Measurements from ENCODE around the gene HSPBAP1.
"Not testable (repeated sequence)": the region's sequence is repeated elsewhere in the genome, so short reads cannot be mapped to it uniquely, and the experiment has no call there.

Gene HSPBAP1

GRCh38 chr3:122785231-122785630 lies 8.4 kb downstream of the HSPBAP1 start:
- DNase-seq (ENCODE audit: low spot score) = no peak

GRCh38 chr3:122784436-122784835 lies 9.2 kb downstream of the HSPBAP1 start:
- DNase-seq (ENCODE audit: low spot score) = peak; percentile 25

- DNase-seq (ENCODE audit: low spot score) = no peak
Measured at GRCh38 chr3:122782804-122783203, 10.8 kb downstream of the HSPBAP1 start.

GRCh38 chr3:122777563-122777962 lies 16.1 kb downstream of the HSPBAP1 start:
- DNase-seq (ENCODE audit: low spot score) = no peak

GRCh38 chr3:122776675-122777468 lies 16.8 kb downstream of the HSPBAP1 start:
- DNase-seq (ENCODE audit: low spot score) = no peak

- DNase-seq (ENCODE audit: low spot score) = no peak
Measured at GRCh38 chr3:122774564-122774963, 19.1 kb downstream of the HSPBAP1 start.

DNA sequence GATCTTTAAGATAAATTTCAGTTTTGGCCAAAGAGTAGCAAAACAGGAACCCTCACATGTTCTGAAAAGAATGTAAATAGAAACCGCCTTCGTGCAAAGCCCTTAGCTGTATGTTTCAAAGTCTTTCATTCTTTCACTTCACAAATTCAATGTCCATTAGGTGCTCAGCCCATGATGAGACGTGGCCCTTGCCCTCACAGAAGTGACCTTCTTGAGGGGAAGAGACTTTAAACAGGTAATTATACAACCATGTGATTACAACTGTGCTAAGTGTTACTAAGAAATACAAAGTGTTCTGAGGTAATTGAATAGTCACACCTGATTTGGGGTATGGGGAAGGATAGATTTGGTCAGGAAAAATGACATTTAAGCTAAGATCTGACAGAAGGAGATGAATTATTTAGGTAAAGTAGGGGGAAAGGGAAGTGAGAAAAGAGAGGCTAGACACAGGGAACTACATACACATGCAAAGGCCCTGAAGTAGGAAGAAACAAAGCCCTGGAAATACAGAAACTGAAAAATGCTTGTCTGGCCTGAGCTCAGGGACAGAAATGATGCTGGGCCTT lies 19.6 kb downstream of the HSPBAP1 start:
- no peak for DNase-seq (ENCODE audit: low spot score)

DNA sequence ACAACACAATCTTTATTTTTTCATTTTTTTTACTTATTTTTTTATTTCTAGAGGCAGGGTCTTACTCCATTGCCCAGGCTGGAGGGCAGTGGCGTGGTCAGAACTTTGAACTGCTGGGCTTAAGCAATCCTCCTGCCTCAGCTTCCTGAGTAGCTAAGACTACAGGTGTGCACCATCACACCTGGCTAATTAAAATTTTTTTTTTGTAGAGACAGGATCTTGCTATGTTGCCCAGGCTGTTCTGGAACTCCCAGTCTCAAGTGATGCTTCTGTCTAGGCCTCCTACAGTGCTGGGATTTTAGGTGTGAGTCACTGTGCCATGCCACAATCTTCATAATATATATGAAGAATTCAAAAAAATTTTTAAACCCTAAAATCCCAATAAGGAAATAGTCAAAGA lies 20.8 kb downstream of the HSPBAP1 start:
- DNase-seq (ENCODE audit: low spot score) = no peak

DNA sequence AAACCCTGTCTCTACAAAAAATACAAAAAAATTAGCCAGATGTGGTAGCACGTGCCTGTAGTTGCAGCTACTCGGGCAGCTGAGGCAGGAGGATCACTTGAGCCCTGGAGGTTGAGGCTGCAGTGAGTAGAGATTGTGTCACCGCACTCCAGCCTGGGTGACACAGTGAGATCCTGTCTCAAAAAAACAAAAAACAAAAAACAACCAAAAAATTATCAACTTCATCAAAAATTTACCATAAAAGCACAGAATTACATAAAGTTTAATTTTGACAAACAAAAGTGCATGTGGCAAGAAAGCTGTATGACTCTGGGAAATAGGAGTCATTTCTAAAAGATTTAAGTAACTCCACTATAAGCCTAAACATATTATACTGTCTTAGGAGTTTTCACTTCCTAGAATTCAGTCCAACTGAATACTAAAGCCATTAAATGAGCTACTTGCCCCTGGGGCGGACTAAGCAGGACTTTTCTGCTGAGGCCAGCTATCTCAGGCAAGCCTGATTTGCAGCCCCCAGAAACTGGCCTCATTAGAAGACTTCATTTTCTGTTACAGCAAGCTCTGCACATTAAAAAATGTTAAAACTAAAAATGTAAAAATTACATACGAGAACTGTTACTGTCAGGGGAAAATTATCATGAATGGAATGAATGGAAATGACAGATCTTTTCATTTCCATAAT lies 23.0 kb downstream of the HSPBAP1 start:
- DNase-seq (ENCODE audit: low spot score) = no peak

DNA sequence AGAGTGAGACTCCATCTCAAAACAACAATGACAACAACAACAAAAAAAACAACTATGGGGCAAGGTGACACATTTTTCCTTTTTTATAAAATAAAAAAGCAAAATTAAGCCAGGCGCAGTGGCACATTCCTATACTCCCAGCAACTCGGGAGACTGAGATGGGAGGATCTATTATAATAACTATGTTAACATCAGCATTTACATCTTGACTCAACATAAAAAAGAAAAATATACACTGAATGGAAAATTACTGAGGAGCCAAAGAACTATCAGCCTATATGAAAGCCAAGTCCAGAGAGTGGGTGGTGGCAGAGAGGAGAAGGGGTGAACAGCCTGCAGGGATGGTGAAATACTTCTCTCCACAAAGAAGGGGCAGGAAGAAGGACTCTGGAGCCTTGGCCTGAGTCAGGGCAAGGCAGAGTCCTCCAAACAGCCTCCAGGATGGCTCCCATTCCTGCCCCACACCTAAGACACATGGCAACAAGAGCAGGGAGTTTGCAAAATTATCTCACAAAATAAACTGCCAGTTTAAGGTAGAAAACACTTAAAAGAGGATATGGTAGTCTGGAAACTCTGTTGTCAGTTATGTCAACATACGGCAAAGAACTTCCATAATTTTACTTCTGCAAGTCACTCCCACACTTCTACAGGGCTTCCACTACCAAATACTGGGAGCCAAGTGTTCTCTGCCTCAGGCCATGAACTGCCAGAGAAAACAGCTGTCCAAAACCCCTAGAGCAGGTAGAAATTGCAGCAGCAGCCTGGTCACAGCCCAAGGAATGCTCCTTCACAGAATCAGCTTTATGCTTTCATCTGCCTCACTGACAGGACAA lies 25.9 kb downstream of the HSPBAP1 start:
- no peak for DNase-seq (ENCODE audit: low spot score)

DNA sequence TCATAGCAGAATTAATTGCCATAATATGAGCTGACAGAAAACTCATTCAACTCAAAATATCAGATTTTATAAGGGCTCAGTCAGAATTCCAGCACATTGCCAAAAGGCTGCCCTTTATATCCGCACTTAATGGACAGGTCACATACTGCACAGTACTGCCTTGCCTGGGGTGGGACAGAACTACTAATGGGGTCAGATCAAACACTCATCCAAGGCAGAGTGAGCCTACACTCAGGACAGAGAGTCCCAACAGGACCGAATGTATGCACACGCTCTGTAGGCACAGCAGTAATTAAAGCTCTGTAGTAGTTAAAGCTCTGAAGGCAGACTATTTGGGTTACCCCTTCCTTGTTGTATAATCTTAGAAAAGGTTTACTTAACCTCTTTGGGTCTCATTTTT lies 27.2 kb downstream of the HSPBAP1 start:
- no peak for DNase-seq (ENCODE audit: low spot score)

DNA sequence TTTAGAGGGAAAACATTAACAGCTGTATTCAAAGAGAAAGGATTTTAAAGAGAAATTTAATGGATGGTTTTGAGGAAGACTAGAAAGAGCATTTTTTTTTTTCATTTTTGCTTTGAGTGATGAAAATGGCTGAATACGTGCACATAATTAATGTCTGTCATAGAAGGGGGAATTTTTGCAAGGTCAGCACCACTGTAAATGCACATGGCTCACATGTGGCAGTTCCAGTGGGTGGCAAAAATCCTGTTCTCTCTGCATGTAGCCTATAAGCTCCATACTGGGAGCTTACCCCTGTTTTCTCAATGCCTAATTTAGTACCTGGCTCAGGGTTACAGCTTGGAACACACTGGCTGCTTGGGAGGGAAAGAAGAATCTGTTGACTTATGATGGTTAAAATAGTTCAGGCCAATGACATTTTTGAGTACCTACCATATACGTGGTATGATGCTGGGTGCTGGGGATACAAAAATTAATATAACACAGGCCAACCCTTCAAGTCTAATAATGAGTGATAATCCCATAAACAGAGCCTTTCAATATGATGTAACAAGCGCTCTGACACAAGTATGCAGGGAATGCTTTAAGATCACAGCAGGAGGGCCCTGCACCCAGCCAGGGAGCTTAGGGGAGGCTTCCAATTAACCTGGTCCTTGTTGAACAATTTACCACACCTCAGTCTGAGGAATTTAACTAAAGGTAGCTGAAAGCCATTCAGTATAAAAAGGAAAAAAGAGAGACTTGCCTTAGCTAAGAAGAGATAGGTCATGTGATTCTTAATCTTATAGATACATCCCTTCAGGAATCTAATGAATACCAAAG lies 33.0 kb downstream of the HSPBAP1 start:
- no peak for DNase-seq (ENCODE audit: low spot score)

- peak; percentile 55 for DNase-seq (ENCODE audit: low spot score)
Measured at GRCh38 chr3:122758877-122759560, 34.6 kb downstream of the HSPBAP1 start.

GRCh38 chr3:122755491-122755890 lies 38.1 kb downstream of the HSPBAP1 start:
- no peak for DNase-seq (ENCODE audit: low spot score)

DNA sequence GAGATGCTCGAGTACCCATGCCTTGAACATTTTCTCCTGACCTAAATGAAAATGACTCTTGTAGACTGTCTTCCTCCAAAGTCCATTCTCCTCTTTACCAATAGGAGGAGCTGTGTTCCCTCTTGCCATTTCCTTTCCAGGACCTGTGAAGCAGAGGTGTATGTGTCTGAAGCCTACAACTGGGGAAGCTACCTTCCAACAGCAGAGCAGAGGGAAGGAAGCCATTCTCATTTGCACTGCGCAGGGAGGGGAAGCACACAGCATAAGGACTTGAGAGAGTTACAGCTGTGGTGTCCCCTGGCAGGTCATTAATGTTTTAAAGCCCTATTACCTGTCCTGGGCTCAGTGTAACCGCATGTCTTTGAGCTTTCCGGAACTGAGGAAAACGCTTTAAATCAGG lies 38.7 kb downstream of the HSPBAP1 start:
- peak; percentile 65 for DNase-seq (ENCODE audit: low spot score)

GRCh38 chr3:122748347-122748746 lies 45.3 kb downstream of the HSPBAP1 start:
- no peak for DNase-seq (ENCODE audit: low spot score)

DNA sequence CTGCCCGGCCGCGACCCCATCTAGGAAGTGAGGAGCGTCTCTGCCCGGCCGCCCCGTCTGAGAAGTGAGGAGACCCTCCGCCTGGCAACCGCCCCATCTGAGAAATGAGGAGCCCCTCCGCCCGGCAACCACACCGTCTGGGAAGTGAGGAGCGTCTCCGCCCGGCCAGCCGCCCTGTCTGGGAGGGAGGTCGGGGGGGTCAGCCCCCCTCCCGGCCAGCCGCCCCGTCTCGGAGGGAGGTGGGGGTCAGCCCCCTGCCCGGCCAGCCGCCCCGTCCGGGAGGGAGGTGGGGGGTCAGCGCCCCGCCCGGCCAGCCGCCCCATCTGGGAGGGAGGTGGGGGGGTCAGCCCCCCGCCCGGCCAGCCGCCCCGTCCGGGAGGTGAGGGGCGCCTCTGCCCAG lies 46.3 kb downstream of the HSPBAP1 start:
- not testable (repeated sequence) for DNase-seq (ENCODE audit: low spot score)

DNA sequence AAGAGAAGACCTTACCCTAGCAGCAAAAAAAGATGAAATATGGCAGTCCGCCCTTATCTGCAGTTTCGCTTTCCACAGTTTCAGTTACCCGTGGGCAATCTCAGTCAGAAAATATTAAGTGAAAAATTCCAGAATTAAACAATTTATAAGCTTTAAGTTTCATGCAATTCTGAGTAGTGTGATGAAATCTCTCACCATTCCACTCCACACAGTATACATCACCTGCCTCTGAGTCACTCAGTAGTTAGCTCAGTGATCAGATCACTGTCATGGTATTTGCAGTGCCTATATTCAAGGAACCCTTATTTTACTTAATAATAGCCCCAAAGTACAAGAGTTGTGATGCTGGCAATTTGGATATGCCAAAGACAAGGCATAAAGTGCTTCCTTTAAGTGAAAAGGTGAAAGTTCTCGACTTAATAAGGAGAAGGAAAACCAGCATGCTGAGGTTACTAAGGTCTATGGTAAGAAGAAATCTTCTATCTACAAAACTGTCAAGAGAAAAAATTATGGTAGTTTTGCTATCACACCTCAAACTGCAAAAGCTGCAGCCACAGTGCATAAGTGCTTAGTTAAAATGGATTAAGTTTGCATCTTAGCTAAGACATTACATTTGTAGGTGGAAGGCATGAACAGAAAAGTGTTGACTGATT lies 48.1 kb downstream of the HSPBAP1 start:
- peak; percentile 22 for DNase-seq (ENCODE audit: low spot score)

DNA sequence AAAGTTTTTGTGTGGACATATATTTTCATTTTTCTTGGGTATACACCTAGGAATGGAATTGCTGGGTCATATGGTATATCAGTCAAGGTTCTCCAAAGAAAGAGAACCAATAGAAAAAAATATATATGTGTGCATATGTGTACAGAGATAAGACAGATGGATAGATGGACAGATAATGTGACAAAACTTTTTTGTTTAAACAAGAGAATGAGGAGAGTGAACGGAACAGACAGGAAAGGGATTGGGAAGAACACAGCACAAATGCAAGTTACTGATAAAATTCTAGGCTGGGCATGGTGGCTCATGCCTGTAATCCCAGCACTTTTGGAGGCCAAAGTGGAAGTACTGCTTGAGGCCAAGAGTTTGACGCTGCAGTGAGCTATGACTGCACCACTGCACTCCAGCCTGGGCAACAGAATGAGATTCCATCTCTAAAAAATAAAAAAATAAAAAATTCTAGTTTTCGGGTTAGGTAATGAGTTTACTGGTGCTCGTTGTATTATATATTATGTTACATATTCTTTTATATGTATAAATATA lies 50.0 kb downstream of the HSPBAP1 start:
- DNase-seq (ENCODE audit: low spot score) = no peak

DNA sequence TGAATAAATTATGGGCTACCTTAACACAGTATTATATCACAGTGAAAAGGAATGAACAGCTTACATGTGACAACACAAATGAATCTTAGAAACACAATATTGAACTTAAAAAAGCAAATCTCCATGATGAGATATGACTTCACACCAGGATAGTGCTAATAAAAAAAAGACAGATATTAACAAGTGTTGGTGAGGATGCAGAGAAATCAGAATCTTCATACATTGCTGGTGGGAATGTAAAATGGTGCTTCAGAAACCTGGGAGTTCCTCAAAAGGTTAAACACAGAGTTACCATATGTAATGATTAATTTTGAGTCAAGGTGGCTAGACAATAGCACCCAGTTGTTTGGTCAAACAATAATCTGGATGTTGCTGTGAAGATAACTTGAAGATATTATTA lies 51.4 kb downstream of the HSPBAP1 start:
- DNase-seq (ENCODE audit: low spot score) = no peak
